Endometrial microvascular endothelial cells (primary cell): ENCODE measurements around the gene MVB12A. TPM values are rescaled to one million over a fixed set of nuclear protein-coding genes. Genes with fewer than 3 reads are reported as not detected.

Experiments
- in situ Hi-C: cut with HindIII; loops from 2 replicates; pipeline ENCODE4 v1.10.0; 2017; ENCODE audit warnings: low sequenced_read_pairs, low pct_unique_long_range_greater_than_20kb; ENCODE audit errors: inconsistent ontology term
- total RNA-seq: library from RNA; depleted of rRNA; stranded (reverse); fragments of >200 nt; gene quantifications from one replicate; pipeline ENCODE4 v1.2.3, GENCODE V29; 2015; ENCODE audit errors: inconsistent ontology term

MVB12A gene
- total RNA-seq, 1 donor from 2014 or later, result 88.0 TPM

DNA sequence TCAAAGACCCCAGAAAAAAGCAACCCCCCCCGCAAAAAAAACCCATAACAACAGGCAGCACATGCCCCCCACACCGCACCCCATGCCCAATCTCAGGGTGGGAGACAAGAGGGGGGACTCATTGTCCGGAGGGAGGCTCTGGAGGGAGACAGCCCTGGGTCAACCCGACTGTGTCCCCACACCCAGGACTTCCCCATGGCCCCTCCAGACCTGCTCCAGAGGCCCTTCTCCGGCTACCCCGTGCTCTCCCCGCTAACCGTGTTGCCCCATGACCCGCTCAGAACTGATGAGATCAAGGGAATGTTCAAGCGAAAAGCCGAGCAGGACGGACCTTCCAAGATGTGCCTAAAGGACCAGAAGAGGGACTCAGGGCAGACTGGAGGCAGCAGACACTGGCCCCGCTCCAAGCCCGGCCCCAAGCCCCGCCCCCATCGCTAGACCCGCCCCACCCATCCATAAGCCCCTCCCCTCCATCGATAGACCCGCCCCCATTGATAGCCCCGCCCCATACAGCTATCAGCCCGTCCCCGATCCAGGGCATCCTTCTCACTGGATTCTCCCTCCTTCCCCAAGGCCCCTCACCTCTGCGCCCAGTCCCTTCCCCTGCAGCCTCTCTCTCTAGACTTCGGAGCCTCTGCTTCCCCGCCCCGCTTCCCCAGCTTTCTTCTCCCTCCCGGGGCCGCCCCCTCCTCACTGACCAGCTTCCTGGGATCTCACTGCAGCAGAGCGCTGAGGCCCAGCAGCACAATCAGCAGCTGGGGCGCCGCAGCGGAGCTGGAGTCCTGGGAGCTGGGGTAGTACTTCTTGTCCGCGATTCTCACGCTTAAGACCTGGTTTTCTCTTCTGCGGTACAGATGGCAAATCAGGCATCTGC, 16.6 kb upstream of the MVB12A start:
- in situ Hi-C loops, result no loop called here

DNA sequence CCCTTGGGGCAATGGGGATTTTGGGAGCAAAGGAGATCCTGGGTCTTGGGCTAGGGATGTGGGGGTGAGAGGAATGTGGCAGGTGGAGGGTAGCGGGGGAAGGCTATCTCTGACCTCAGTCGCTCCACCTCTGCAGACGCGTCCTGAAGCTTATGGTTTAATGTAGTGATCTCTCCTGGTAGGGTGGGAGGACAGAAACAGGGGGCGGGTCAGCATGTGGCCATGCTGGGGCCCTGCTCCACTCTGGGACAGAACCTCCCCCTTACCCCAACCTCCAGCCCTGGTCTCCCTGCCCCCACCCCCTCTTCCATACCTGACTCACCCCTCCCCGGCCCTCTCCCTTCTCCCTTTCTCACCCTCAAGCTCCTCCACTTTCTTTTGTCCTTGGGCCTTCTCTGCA, 15.8 kb upstream of the MVB12A start:
- in situ Hi-C loops, result no loop called here

DNA sequence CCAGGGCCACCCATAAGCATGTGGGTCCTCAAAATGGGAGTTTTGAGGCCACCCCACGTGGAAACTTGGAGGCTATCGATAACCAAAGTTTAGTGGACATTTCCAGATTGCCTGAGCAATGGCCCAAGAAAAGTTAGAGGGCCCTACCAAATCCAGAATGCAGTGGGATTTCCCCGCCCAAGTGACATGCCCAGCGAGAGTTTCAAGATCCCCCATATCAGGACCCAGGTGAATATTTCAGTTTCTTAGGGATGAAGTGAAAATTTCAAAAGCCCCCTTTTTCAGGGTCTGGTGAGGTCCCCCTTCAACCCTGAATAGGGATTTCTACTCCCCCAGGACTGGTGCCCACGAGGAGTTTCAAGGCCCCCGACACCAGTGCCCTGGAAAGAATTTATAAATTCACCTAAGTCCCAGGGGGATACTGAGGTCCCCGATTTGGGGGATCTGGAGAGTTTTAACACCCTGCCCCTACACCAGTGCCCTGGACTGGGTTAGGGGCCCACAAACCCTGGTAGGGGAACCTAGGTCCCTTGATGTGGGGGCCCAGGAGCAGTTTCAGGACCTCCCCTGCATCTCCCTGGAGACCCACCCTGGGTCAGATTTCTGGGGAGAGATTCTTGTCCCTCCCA, 15.1 kb upstream of the MVB12A start:
- in situ Hi-C loops, result no loop called here

DNA sequence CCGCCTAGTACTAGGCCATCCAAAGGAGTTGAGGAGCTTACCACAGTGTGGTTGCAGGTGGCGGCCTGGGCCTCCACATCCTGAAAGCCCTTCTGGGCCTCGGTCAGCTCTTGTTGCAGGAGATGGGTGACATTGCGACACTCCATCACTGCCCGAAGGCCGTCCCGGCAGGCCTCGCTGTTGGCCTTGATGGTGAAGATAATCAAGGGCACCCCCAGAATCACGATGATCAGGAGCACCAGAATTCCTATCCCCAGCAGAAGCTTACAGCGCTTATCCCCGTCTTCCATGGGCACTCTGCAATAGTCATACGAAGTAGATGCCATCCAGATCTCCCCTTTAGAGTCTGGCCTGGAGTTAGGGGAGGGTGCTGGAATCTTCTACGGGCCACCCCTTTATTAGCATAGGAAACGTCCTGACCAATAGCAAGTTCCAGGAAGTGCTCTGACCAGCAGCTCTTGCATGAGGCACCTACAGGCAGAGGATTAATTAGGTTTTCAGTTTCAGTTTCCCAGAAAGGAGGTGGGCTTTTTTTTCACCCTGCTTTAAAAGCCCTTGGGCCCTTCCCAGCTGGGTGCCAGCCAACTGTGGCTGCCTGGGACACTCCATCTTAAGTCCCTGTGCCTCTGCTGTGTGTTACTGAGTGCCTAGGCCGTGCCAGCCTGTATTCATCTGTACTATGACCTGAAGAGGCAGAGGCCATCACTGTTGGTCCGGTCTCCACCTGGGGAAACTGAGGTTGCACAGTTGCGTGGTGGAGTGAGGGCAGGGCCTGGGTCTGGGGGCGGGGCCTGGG, 14.4 kb upstream of the MVB12A start, which contains the start of gene BST2:
BST2 (minus strand) TSS at position 381 of the 796 bp plus-strand sequence; CDS start at position 326, 55 bp downstream.
- in situ Hi-C loops, result no loop called here

GRCh38 chr19:17406046-17406886, 13.6 kb upstream of the MVB12A start:
- in situ Hi-C loops, result no loop called here

GRCh38 chr19:17406887-17407196, 13.0 kb upstream of the MVB12A start:
- in situ Hi-C loops, result no loop called here

- in situ Hi-C loops, result no loop called here
These were observed 9.9 kb upstream of the MVB12A start for GRCh38 chr19:17409990-17410389.

DNA sequence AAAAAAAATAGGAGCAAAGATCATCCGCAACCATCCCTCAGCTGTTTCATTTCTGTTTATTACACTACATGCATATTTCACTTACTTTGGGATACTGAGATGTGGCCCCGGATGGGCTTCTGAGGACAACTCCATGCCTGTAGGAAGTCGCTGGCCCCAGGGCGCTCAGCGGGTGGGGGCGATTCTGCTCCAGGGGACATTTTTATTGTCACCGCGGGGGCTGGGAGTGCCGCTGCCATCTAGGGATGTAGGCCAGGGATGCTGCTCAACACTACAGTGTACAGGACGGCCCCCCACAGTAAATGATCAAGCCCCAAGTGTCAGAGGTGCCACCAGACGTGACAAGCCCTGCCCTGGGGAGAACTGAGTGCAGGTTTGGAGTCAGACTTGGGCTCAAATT, 8.0 kb upstream of the MVB12A start:
- in situ Hi-C loops, result no loop called here

GRCh38 chr19:17414097-17414496, 5.8 kb upstream of the MVB12A start:
- in situ Hi-C loops, result no loop called here

DNA sequence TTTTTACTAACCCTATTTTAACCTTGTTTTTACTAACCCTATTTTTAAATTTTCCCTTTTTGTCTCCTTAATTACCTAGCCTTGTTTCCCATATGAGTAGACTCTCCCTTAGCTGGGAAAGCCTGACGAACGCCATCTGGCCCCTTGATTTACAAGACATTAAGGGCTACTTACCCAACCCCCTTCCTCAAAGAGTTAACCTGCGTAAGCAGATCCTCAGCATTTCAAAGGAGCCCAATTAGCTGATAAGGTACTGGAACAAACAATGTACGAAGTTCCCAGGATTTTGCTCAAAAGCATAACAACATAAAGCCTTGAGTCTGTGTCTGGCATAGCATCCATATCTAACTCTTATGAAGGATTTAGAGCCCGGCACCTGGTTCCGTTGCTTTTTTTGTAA, 4.7 kb upstream of the MVB12A start:
- in situ Hi-C loops, result no loop called here

DNA sequence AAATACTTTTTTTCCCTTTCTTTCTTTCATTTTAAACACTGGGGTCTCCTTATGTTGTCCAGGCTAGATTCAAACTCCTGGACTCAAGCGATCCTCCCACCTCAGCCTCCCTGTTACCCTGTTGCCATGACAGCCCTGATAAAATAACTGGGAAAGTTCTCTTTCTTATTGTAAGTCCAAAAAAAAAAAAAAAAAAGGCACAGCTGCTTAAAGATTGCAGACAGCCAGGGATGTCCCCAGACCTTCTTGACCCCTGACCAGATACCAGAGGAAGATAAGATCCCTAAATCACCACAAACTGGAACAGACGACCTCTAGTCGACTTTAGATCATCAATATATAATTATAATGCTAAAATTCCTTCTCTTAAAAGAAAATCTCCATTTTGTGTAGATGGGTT, 1.1 kb upstream of the MVB12A start:
- in situ Hi-C loops, result no loop called here

DNA sequence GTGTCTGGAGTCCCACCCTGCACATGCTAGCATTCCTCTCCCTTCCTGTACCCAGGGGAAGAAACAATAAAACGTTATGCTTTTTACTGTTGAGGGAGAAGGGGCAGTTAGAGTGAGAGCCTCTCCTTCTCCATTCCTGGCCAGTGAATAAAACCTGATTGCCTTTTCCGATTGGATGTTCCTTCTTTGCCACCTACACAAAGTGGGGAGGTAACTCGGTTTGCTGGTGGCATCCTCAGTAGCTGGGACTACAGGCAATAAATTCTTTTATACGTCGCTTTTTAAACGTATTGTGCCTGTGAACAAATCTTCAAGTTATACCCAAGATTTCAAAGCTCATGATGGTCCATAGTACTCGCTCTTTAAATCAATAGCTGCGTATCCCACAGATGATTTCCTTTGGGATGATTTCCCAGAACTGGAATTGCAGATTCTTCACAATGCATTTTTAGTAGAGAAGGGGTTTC, 660 bp upstream of the MVB12A start:
- in situ Hi-C loops, result no loop called here

DNA sequence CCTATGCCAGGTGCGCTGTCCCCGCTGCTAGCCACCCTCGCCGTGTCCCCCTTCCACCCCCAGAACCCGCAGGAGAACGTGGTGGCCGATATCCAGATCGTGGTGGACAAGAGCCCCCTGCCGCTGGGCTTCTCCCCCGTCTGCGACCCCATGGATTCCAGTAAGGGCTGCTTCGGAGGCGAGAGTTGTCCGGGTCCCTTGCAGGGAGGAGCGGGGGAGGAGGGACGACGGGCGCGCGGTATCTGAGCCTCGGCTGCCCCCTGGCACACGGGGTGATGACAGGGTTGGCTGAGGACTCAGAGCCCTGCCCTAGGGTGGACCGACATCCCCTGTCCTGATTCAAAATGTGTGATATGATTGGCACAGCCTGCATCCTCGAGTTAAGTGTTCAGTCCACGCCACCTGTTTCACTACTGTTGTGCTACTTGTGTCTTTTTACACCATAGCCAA, 653 bp downstream of the MVB12A start:
- in situ Hi-C loops, result no loop called here

- in situ Hi-C loops, result no loop called here
These were observed 2.1 kb downstream of the MVB12A start for GRCh38 chr19:17421942-17422341.

- in situ Hi-C loops, result no loop called here
These were observed 3.8 kb downstream of the MVB12A start for GRCh38 chr19:17423429-17424208.

GRCh38 chr19:17424743-17425365, 5.0 kb downstream of the MVB12A start:
- in situ Hi-C loops, result loop anchor here (25.0 kb wide), 1 partner anchor 437 kb away; the partner anchor contains the start of genes RPL18A and SLC5A5

GRCh38 chr19:17429641-17430113, 9.8 kb downstream of the MVB12A start:
- in situ Hi-C loops, result loop anchor here (25.0 kb wide), 1 partner anchor 433 kb away; the partner anchor contains the start of genes RPL18A and SLC5A5
